Transverse colon (tissue), 4 donors: ENCODE measurements around the gene ADM5. TPM values are rescaled to one million over a fixed set of nuclear protein-coding genes. Genes with fewer than 3 reads are reported as not detected.

Experiments used
- DNase-seq: peaks from one replicate; pipeline ENCODE4 v3.0.0-alpha.2; 2019
- H3K27ac ChIP-seq, 4 donors: fragments of 200-600 bp; sonication (generic); 2 replicates each; pipeline ENCODE4 v1.5.1; 2016 to 2018; ENCODE audit warnings: inconsistent platforms in 4 of 4
- H3K27me3 ChIP-seq: fragments of 200-600 bp; sonication (generic); 2 replicates; pipeline ENCODE4 v1.5.1; 2017; ENCODE audit warnings: inconsistent platforms
- H3K36me3 ChIP-seq, 4 donors: fragments of 200-600 bp; sonication (generic); 2 replicates each; pipeline ENCODE4 v1.5.1; 2017 to 2019; ENCODE audit warnings: inconsistent platforms in 4 of 4
- H3K4me1 ChIP-seq, 4 donors: fragments of 200-600 bp; sonication (generic); 2 replicates each; pipeline ENCODE4 v1.5.1; 2017 to 2020; ENCODE audit warnings: inconsistent platforms in 4 of 4
- H3K4me3 ChIP-seq, 4 donors: fragments of 200-600 bp; sonication (generic); 1 replicate in 1 of 4; 2 replicates in 3 of 4; pipeline versions ENCODE4 v1.5.1 to v1.6.1; 2017 to 2019; ENCODE audit warnings: inconsistent platforms in 4 of 4
- H3K9me3 ChIP-seq, 2 donors: fragments of 200-600 bp; sonication (generic); 2 replicates each; pipeline ENCODE4 v1.5.1; 2017 to 2019; ENCODE audit warnings: inconsistent platforms in 2 of 2
- CTCF ChIP-seq, 5 experiments: fragments of 200-600 bp in 3 of 5; fragments of 450-650 bp in 2 of 5; sonication (generic) in 3 of 5; IDR thresholded peaks; 1 replicate in 2 of 5; 2 replicates in 3 of 5; pipeline ENCODE4 v1.5.1; 2016 to 2017; ENCODE audit warnings: antibody characterized with exemption in 5 of 5, inconsistent platforms in 3 of 5, mild to moderate bottlenecking in 2 of 5, moderate library complexity in 1 of 5
- EP300 ChIP-seq: sonication (generic); formaldehyde crosslinking; IDR thresholded peaks from one replicate; pipeline ENCODE4 v1.6.1; 2017; ENCODE audit warnings: antibody characterized with exemption, low read depth
- POLR2A ChIP-seq: fragments of 450-650 bp; IDR thresholded peaks from one replicate; pipeline ENCODE4 v1.6.1; 2016; ENCODE audit warnings: antibody characterized with exemption, mild to moderate bottlenecking, moderate library complexity
- POLR2AphosphoS5 ChIP-seq, 3 donors: sonication (generic); formaldehyde crosslinking; IDR thresholded peaks; one replicate each; pipeline ENCODE4 v1.6.1; 2016; ENCODE audit warnings: antibody characterized with exemption in 3 of 3
- WGBS, 2 donors: methylation state at CpG; one replicate each; pipeline ENCODE4 v1.1.5; 2018; ENCODE audit warnings: low coverage in 1 of 2; 5-methylcytosine and 5-hydroxymethylcytosine counted together
- in situ Hi-C, 4 donors: fragments of 200-750 bp; cut with MboI; loops; one replicate each; pipeline versions ENCODE4 v1.15.0 to v1.15.1; 2017; ENCODE audit warnings: low sequenced_read_pairs in 3 of 4, low pct_ligation_motif_present in 1 of 4, low pct_unique_long_range_greater_than_20kb in 1 of 4
- intact Hi-C: fragments of 100-400 bp; cut with DNase I; formaldehyde crosslinking; loops from one replicate; pipeline ENCODE4 v1.15.1; 2023; ENCODE audit warnings: low total_unique reads
- small RNA-seq, 4 donors: library from RNA; depleted of rRNA; stranded (forward); fragments of <200 nt; gene quantifications; one replicate each; pipeline ENCODE3, GENCODE V24; 2016
- total RNA-seq, 4 donors: library from RNA; depleted of rRNA; stranded (reverse); fragments of >200 nt; gene quantifications; one replicate each; pipeline ENCODE4 v1.1.0, GENCODE V29; 2016

Gene ADM5
- total RNA-seq, 4 donors from 2014 or later = 0.41 to 0.95 TPM; not detected in 2

GRCh38 chr19:49739098-49739497 lies 49.7 kb downstream of the ADM5 start:
- in situ Hi-C loops = no loop called here

GRCh38 chr19:49739933-49740332 lies 50.5 kb downstream of the ADM5 start:
- H3K4me1 ChIP-seq = no peaks in the 10 kb centered on the region
- H3K36me3 ChIP-seq = no peaks in the 10 kb centered on the region
- no peaks in the 10 kb centered on the region for H3K27me3 ChIP-seq
- H3K27ac ChIP-seq = no peak overlapping the region
- no peak for TF ChIP-seq CTCF (IDR thresholded peaks at IDR 0.05)
- no peak for TF ChIP-seq POLR2AphosphoS5 (IDR thresholded peaks at IDR 0.05)
- TF ChIP-seq EP300 = no peak
- no peak for TF ChIP-seq POLR2A
- no peak overlapping the region for H3K4me3 ChIP-seq
- DNase-seq = no peak
- in situ Hi-C loops (no loop called here), intact Hi-C loops (no loop called here)
- no peaks in the 10 kb centered on the region for H3K9me3 ChIP-seq
- WGBS, 2 donors = 94% methylated on average over 10 of the region's 10 CpGs; no CpG with 5 or more reads in 1 of the 2 donors

More at GRCh38 chr19:49739098-49739497, 49.7 kb downstream of the ADM5 start:
- intact Hi-C loops = no loop called here
- no peak for DNase-seq
- TF ChIP-seq POLR2A (no peak), CTCF (IDR thresholded peaks at IDR 0.05) (no peak), EP300 (no peak), POLR2AphosphoS5 (IDR thresholded peaks at IDR 0.05) (no peak)
- H3K27ac ChIP-seq = no peak overlapping the region
- WGBS, 2 donors = 68% methylated on average over 1 of the region's 1 CpG; no CpG with 5 or more reads in 1 of the 2 donors
- H3K9me3 ChIP-seq = no peaks in the 10 kb centered on the region
- no peaks in the 10 kb centered on the region for H3K36me3 ChIP-seq
- H3K4me3 ChIP-seq = no peak overlapping the region
- no peaks in the 10 kb centered on the region for H3K4me1 ChIP-seq
- no peaks in the 10 kb centered on the region for H3K27me3 ChIP-seq

Small RNA genes lying within 50 kb of the gene (small RNA-seq; reads per million reads assigned to genes)
- 0 reads per million in 4 donors for gene MIR5088

Other genes starting within 250 kb of the ADM5 start
- 1 to 10 TPM in 1 of 4 donors, under 1 TPM in 1, not detected in 2; 0.55 to 1.1 TPM for gene SLC17A7, start 248.1 kb upstream of the ADM5 start, total RNA-seq
- 100 to 1,000 TPM in 1 of 4 donors, 10 to 100 TPM in 3; 52.7 to 105 (median 90.4) TPM for gene PIH1D1, start 237.8 kb upstream of the ADM5 start, total RNA-seq
- gene ALDH16A1, start 236.4 kb upstream of the ADM5 start, total RNA-seq = 100 to 1,000 TPM in 1 of 4 donors, 10 to 100 TPM in 3; 24.3 to 465 (median 43.1) TPM
- 1 to 10 TPM in 2 of 4 donors, under 1 TPM in 1, not detected in 1; 1.00 to 4.0 (median 3.2) TPM for gene FLT3LG, start 215.4 kb upstream of the ADM5 start, total RNA-seq
- 1,000 to 10,000 TPM; 1,219 to 2,956 (median 2,884) TPM for gene RPL13A, start 202.0 kb upstream of the ADM5 start, total RNA-seq
- gene RPS11, start 193.2 kb upstream of the ADM5 start, total RNA-seq = 1,000 to 10,000 TPM; 1,601 to 4,774 (median 2,823) TPM
- gene FCGRT, start 176.9 kb upstream of the ADM5 start, total RNA-seq = 100 to 1,000 TPM; 425 to 562 (median 519) TPM
- gene RCN3, start 161.6 kb upstream of the ADM5 start, total RNA-seq = 100 to 1,000 TPM in 1 of 4 donors, 10 to 100 TPM in 3; 26.2 to 119 (median 57.4) TPM
- gene NOSIP, start 109.0 kb upstream of the ADM5 start, total RNA-seq = 100 to 1,000 TPM in 1 of 4 donors, 10 to 100 TPM in 3; 56.5 to 105 (median 74.4) TPM
- gene PRRG2, start 108.3 kb upstream of the ADM5 start, total RNA-seq = 10 to 100 TPM in 2 of 4 donors, 1 to 10 TPM in 1, under 1 TPM in 1; 0.40 to 22.7 (median 12.2) TPM
- 10 to 100 TPM; 12.2 to 54.7 (median 30.0) TPM for gene PRR12, start 98.4 kb upstream of the ADM5 start, total RNA-seq
- gene RRAS, start 49.5 kb upstream of the ADM5 start, total RNA-seq = 10 to 100 TPM; 31.8 to 97.6 (median 58.2) TPM
- 100 to 1,000 TPM in 1 of 4 donors, 10 to 100 TPM in 3; 20.2 to 118 (median 32.7) TPM for gene SCAF1, start 47.4 kb upstream of the ADM5 start, total RNA-seq
- gene IRF3, start 23.7 kb upstream of the ADM5 start, total RNA-seq = 100 to 1,000 TPM in 2 of 4 donors, 10 to 100 TPM in 2; 73.0 to 164 (median 104) TPM
- gene BCL2L12, start 23.7 kb upstream of the ADM5 start, total RNA-seq = 10 to 100 TPM in 1 of 4 donors, 1 to 10 TPM in 3; 5.4 to 10.2 (median 6.9) TPM
- gene PRMT1, start 12.3 kb upstream of the ADM5 start, total RNA-seq = 100 to 1,000 TPM in 1 of 4 donors, 10 to 100 TPM in 3; 45.6 to 116 (median 70.3) TPM
- 10 to 100 TPM in 1 of 4 donors, 1 to 10 TPM in 3; 1.5 to 10.9 (median 2.2) TPM for gene CPT1C, start 1.5 kb downstream of the ADM5 start, total RNA-seq
- 10 to 100 TPM in 1 of 4 donors, under 1 TPM in 2, not detected in 1; 0.32 to 12.7 (median 0.82) TPM for gene TSKS, start 73.7 kb downstream of the ADM5 start, total RNA-seq
- 100 to 1,000 TPM in 2 of 4 donors, 10 to 100 TPM in 2; 71.1 to 125 (median 93.0) TPM for gene AP2A1, start 77.4 kb downstream of the ADM5 start, total RNA-seq
- gene FUZ, start 123.7 kb downstream of the ADM5 start, total RNA-seq = 10 to 100 TPM; 10.2 to 20.1 (median 13.1) TPM
- 10 to 100 TPM; 26.9 to 46.6 (median 38.7) TPM for gene MED25, start 128.7 kb downstream of the ADM5 start, total RNA-seq
- 100 to 1,000 TPM in 1 of 4 donors, 10 to 100 TPM in 3; 62.3 to 203 (median 66.8) TPM for gene PTOV1, start 161.6 kb downstream of the ADM5 start, total RNA-seq
- gene PNKP, start 178.0 kb downstream of the ADM5 start, total RNA-seq = 100 to 1,000 TPM in 2 of 4 donors, 10 to 100 TPM in 2; 60.8 to 128 (median 99.6) TPM
- 10 to 100 TPM; 15.3 to 29.7 (median 22.7) TPM for gene AKT1S1, start 187.8 kb downstream of the ADM5 start, total RNA-seq
- 10 to 100 TPM; 26.4 to 80.8 (median 47.9) TPM for gene TBC1D17, start 188.1 kb downstream of the ADM5 start, total RNA-seq
- 1 to 10 TPM in 1 of 4 donors, not detected in 3; 2.1 TPM for gene IL4I1, start 207.3 kb downstream of the ADM5 start, total RNA-seq
- gene ATF5, start 239.6 kb downstream of the ADM5 start, total RNA-seq = 10 to 100 TPM in 1 of 4 donors, 1 to 10 TPM in 3; 2.6 to 10.5 (median 5.4) TPM
- 100 to 1,000 TPM in 1 of 4 donors, 10 to 100 TPM in 3; 30.3 to 136 (median 32.6) TPM for gene NUP62, start 239.9 kb downstream of the ADM5 start, total RNA-seq